Central memory CD8-positive, alpha-beta T cell (primary cell): ENCODE measurements around the gene WRNIP1.

ENCODE experiments used
- ATAC-seq: fragments of 150-1000 bp; cut with Tn5 transposase; replicated peaks from 2 replicates; pipeline ENCODE4 v1.10.0; 2022; ENCODE audit warnings: mild to moderate bottlenecking, moderate FRiP score, moderate number of reproducible peaks; ENCODE audit not compliant: poor library complexity, severe bottlenecking; ENCODE audit errors: extremely low read depth
- DNase-seq, 2 donors: peaks; one replicate each; pipeline ENCODE4 v3.0.0; 2021; ENCODE audit warnings: low spot score in 2 of 2
- H3K27ac Mint-ChIP-seq: one replicate; pipeline ENCODE4 v1.8.0; 2022; ENCODE audit warnings: low read depth, mild to moderate bottlenecking, moderate library complexity, mixed read lengths
- H3K27me3 Mint-ChIP-seq: one replicate; pipeline ENCODE4 v1.8.0; 2022; ENCODE audit warnings: mixed read lengths
- H3K36me3 Mint-ChIP-seq: one replicate; pipeline ENCODE4 v1.8.0; 2022; ENCODE audit warnings: mild to moderate bottlenecking, moderate library complexity, mixed read lengths; ENCODE audit not compliant: insufficient read depth
- H3K4me1 Mint-ChIP-seq: one replicate; pipeline ENCODE4 v1.8.0; 2022; ENCODE audit warnings: mixed read lengths
- H3K4me3 Mint-ChIP-seq: one replicate; pipeline ENCODE4 v1.8.0; 2022; ENCODE audit warnings: mild to moderate bottlenecking, moderate library complexity, mixed read lengths
- H3K9me3 Mint-ChIP-seq: one replicate; pipeline ENCODE4 v1.8.0; 2022; ENCODE audit warnings: mixed read lengths

Gene WRNIP1

DNA sequence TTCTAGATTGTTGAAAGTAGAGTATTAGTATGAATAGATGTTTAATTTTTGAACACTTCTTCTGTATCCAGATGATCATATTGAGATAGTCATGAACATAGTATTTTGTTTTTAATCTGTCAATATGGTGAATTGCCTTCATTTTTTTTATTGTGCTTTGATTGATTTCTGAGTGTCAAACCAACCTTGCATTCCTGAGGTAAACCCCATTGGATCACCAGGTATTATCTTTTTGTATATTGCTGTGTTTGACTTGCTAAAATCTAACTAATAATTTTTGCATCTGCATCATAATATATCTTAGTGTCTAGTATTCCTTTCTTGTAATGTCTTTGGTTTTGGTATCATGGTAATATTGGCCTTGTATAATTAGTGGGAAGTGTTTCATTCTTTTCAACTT, 51.0 kb downstream of the WRNIP1 start:
- ATAC-seq (no peak), DNase-seq (no peak)
- peaks cover 11% of the 10 kb centered on the region for H3K9me3 Mint-ChIP-seq
- no peak overlapping the region for H3K4me3 Mint-ChIP-seq
- H3K36me3 Mint-ChIP-seq = peaks cover 2% of the 10 kb centered on the region
- no peaks in the 10 kb centered on the region for H3K4me1 Mint-ChIP-seq
- no peaks in the 10 kb centered on the region for H3K27me3 Mint-ChIP-seq
- H3K27ac Mint-ChIP-seq = no peak overlapping the region

DNA sequence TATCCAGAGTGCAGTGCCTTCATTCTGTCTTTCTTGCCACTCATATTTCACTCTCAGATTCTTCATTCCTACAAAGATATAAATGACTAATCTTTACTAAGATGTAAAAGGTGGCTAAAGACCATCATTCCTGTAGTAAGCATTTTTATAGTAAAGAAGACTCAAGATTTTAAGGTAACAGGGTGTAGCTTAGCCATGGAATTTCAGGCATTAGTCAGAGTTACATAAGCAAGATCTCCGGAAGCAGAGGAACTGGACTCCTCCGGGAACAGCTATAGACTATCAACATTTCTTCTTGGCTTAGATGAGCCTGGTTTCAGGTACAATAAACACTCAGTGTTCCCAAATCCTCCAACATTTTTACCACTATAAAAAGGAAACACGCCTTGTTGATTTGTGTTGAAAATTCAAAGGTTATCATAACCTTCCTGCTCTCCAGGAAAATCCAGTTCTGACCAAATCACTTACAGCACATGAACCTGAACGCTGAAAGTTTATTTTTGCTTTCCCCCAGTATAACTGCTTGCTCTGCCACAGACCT, 52.8 kb downstream of the WRNIP1 start:
- peaks cover 11% of the 10 kb centered on the region for H3K9me3 Mint-ChIP-seq
- no peak for DNase-seq
- H3K36me3 Mint-ChIP-seq = peaks cover 2% of the 10 kb centered on the region
- H3K27ac Mint-ChIP-seq = no peak overlapping the region
- H3K4me1 Mint-ChIP-seq = no peaks in the 10 kb centered on the region
- no peak overlapping the region for H3K4me3 Mint-ChIP-seq
- ATAC-seq = no peak
- no peaks in the 10 kb centered on the region for H3K27me3 Mint-ChIP-seq

DNA sequence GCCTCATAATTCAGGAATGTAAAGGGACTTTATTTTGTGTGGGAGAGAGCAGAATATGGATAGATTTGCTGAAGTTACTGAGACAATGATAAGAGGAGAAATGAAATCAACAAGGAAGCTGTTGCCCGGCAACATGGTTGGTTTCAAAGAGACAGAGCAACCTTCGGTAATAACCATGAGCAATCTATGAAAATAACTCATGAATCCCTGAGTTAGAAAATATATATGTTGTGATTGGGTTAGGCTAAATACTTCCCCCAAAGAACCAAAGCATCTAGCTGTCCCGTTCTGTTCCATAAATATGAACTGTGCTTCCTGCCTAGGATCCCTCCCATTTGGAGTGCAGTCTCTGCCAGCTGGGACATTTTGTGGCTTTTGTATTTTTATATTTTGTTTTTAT, 53.4 kb downstream of the WRNIP1 start:
- ATAC-seq (no peak), DNase-seq (no peak)
- peaks cover 11% of the 10 kb centered on the region for H3K9me3 Mint-ChIP-seq
- H3K27me3 Mint-ChIP-seq = no peaks in the 10 kb centered on the region
- no peaks in the 10 kb centered on the region for H3K4me1 Mint-ChIP-seq
- H3K36me3 Mint-ChIP-seq = peaks cover 2% of the 10 kb centered on the region
- no peak overlapping the region for H3K4me3 Mint-ChIP-seq
- H3K27ac Mint-ChIP-seq = no peak overlapping the region

DNA sequence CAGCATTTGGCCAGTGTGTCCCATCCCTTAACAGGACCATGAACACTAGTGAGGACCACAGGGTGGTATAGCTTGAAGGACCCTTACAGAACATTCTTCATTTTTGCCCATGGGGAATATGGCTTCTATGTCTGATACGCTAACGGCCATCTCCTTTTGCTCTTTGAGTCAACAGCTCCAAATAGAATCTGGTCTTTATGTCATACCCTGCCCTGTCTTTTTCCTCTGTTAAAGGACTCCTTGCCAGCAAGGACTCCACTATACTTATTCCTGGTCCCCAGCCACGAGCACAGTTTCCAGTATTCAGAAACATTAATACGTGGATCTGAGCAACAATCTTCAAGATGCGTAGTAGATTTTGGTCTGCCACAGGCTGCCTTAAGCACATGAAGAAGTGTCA, 53.9 kb downstream of the WRNIP1 start:
- Mint-ChIP-seq H3K4me3 (no peak overlapping the region), H3K27me3 (no peaks in the 10 kb centered on the region), H3K9me3 (peaks cover 11% of the 10 kb centered on the region), H3K36me3 (peaks cover 2% of the 10 kb centered on the region), H3K4me1 (peaks cover under 1% of the 10 kb centered on the region), H3K27ac (no peak overlapping the region)
- no peak for DNase-seq
- no peak for ATAC-seq

DNA sequence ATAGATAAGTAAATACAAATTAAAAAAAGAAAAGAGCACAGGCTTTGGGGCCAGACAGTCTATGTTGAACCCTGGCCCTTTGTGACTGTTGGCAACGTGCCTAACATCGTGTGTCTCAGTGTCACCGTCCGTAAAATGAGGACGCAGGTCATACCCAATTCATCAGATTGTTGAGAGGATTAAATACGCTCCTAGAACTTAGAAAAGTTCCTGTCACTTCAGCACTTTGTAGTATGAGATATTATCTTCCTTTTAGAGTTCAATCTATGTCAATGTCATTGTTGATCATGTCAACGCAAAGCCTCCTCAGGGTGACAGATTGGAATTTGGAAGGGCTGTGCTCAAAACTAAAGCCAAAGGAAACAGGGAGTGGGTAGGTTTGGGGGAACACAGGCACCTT, 54.8 kb downstream of the WRNIP1 start:
- H3K4me3 Mint-ChIP-seq = no peak overlapping the region

DNA sequence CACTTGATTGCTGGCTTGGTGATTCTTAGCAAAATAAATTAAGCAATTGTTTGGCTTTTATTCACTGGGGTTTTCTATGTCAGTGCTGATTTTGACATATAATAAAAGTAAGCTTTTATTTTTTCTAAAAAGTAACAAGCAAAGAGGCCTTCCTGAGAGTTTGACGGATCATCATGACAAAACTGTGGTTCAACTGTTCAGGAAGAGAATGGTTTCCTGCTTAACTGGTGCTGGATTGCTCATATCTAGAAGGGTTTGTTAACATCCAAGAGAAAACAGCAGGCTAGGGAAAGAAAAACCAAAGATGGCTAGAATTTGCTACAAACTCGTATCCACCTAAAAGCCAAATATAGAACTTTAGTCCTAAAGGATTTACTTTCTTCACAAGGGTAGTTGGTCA, 55.2 kb downstream of the WRNIP1 start:
- Mint-ChIP-seq H3K9me3 (peaks cover 5% of the 10 kb centered on the region), H3K4me1 (peaks cover 5% of the 10 kb centered on the region), H3K27ac (no peak overlapping the region), H3K36me3 (peaks cover 2% of the 10 kb centered on the region), H3K27me3 (no peaks in the 10 kb centered on the region), H3K4me3 (no peak overlapping the region)
- DNase-seq (no peak), ATAC-seq (no peak)

More for the DNA sequence above, 54.8 kb downstream of the WRNIP1 start:
- Mint-ChIP-seq H3K36me3 (peaks cover 2% of the 10 kb centered on the region), H3K27me3 (no peaks in the 10 kb centered on the region), H3K9me3 (peaks cover 10% of the 10 kb centered on the region), H3K27ac (no peak overlapping the region), H3K4me1 (peaks cover 5% of the 10 kb centered on the region)
- ATAC-seq = no peak
- DNase-seq = no peak

GRCh38 chr6:2821554-2821953, 56.4 kb downstream of the WRNIP1 start:
- no peak for DNase-seq
- Mint-ChIP-seq H3K27ac (no peak overlapping the region), H3K9me3 (no peaks in the 10 kb centered on the region), H3K4me1 (peaks cover 5% of the 10 kb centered on the region), H3K4me3 (no peak overlapping the region), H3K36me3 (peaks cover 2% of the 10 kb centered on the region), H3K27me3 (no peaks in the 10 kb centered on the region)
- ATAC-seq = no peak

- no peak overlapping the region for H3K27ac Mint-ChIP-seq
- DNase-seq (no peak), ATAC-seq (no peak)
- peaks cover 5% of the 10 kb centered on the region for H3K4me1 Mint-ChIP-seq
- no peak overlapping the region for H3K4me3 Mint-ChIP-seq
- H3K27me3 Mint-ChIP-seq = no peaks in the 10 kb centered on the region
- no peaks in the 10 kb centered on the region for H3K9me3 Mint-ChIP-seq
- H3K36me3 Mint-ChIP-seq = no peaks in the 10 kb centered on the region
Measured at GRCh38 chr6:2823104-2823850, 58.1 kb downstream of the WRNIP1 start.

- no peak overlapping the region for H3K27ac Mint-ChIP-seq
- ATAC-seq (no peak), DNase-seq (no peak)
- no peaks in the 10 kb centered on the region for H3K9me3 Mint-ChIP-seq
- no peaks in the 10 kb centered on the region for H3K27me3 Mint-ChIP-seq
- no peak overlapping the region for H3K4me3 Mint-ChIP-seq
- peaks cover 5% of the 10 kb centered on the region for H3K4me1 Mint-ChIP-seq
- H3K36me3 Mint-ChIP-seq = no peaks in the 10 kb centered on the region
Measured at GRCh38 chr6:2826131-2826530, 60.9 kb downstream of the WRNIP1 start.

DNA sequence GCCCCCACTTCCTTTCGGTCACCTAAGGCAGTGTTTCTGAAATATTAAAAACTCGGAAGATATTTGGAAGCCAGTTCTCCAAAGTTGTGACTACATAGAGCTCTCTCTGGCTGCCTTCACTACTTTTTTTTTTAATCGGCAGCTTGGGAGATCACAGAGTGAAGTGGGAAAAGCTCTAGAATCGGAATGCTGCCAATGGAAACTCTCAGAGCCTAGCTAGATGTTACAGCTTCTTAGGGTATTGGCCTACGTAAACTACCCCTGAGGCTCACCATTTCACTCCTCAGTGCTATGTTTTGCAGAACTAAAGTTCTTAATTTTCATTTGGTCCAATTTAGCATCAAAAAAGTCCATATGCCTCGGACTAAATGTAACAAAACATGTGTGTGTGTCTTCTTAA, 61.9 kb downstream of the WRNIP1 start:
- H3K27me3 Mint-ChIP-seq = no peaks in the 10 kb centered on the region
- no peaks in the 10 kb centered on the region for H3K36me3 Mint-ChIP-seq
- DNase-seq (no peak), ATAC-seq (no peak)
- H3K4me1 Mint-ChIP-seq = peaks cover 5% of the 10 kb centered on the region
- H3K27ac Mint-ChIP-seq = no peak overlapping the region
- no peaks in the 10 kb centered on the region for H3K9me3 Mint-ChIP-seq
- H3K4me3 Mint-ChIP-seq = no peak overlapping the region

DNA sequence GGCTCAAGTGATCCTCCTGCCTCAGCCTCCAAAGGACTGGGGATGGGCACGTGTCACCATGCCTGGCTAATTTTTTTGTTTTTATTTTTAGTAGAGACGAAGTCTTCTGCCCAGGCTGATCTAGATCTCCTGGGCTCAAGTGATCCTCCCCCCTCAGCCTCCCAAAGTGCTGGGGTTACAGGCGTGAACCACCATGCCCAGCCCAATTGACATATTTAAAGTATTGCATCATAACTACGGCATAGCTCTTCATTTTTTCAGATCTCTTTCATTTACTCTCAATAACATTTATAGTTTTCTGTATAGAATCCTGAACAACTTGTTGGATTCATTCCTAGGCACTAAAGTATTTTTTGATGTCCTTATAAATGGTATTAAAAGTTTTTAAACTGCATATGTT, 63.4 kb downstream of the WRNIP1 start:
- Mint-ChIP-seq H3K27me3 (no peaks in the 10 kb centered on the region), H3K9me3 (no peaks in the 10 kb centered on the region), H3K27ac (no peak overlapping the region), H3K4me3 (no peak overlapping the region), H3K4me1 (peaks cover 5% of the 10 kb centered on the region), H3K36me3 (peaks cover 4% of the 10 kb centered on the region)
- DNase-seq (no peak), ATAC-seq (no peak)

DNA sequence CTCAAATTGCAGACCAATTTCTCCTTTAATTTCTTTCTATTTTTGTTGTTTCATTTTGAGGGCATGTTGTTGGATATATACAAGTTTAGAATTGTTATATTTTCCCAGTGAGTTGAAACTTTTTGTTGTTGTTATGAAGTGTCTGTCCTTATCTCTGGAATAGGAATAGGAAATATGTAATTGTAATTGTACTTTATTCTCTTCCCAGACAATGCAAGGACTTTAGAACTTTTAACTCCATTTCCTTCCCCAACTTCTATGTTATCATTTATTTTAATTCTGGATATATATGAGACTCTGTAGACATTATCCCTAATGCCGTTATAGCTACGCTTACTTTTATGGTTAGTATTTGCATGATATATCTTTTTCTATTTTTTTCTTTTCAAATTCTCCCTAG, 64.1 kb downstream of the WRNIP1 start:
- Mint-ChIP-seq H3K27me3 (no peaks in the 10 kb centered on the region), H3K36me3 (peaks cover 8% of the 10 kb centered on the region), H3K4me3 (no peak overlapping the region), H3K9me3 (no peaks in the 10 kb centered on the region), H3K4me1 (peaks cover 4% of the 10 kb centered on the region), H3K27ac (no peak overlapping the region)
- ATAC-seq (no peak), DNase-seq (no peak)

- peaks cover 14% of the 10 kb centered on the region for H3K36me3 Mint-ChIP-seq
- no peak for DNase-seq
- H3K9me3 Mint-ChIP-seq = no peaks in the 10 kb centered on the region
- H3K4me3 Mint-ChIP-seq = no peak overlapping the region
- no peak overlapping the region for H3K27ac Mint-ChIP-seq
- ATAC-seq = no peak
- H3K4me1 Mint-ChIP-seq = peaks cover 9% of the 10 kb centered on the region
- no peaks in the 10 kb centered on the region for H3K27me3 Mint-ChIP-seq
Measured at GRCh38 chr6:2830183-2830582, 65.0 kb downstream of the WRNIP1 start.
